Measurements from ENCODE around the gene PARD3. TPM values are rescaled to one million over a fixed set of nuclear protein-coding genes. Genes with fewer than 3 reads are reported as not detected.

The PARD3 gene
- total RNA-seq, 4 donors from 2014 or later = 150 to 172 (median 165) TPM

DNA sequence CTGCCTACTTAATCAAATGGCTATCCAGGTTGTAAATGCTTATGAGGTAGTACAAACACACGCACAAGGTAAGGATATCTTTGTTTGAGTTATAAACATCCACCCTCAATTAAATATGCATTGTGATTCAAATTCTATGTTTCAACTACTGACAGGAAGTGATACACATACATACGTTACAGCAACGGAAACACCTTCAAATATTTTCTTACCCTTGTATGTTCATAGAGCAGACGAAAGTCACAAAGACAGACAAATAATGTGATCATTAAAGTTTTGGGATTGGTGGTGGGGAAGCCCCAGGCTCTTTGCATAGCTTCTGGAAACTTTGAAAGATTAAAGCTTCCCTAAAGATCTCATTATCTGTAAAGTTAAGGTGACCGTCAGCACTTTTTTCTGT, 521.0 kb downstream of the PARD3 start:
- H3K4me3 ChIP-seq (ENCODE audit: low read depth, poor library complexity, severe bottlenecking) = no peak overlapping the region
- WGBS, 2 donors = 89% methylated on average over 5 of the region's 5 CpGs
- no peak for DNase-seq (ENCODE audit: low spot score in 2 of 2)
- TF ChIP-seq POLR2A (IDR thresholded peaks at IDR 0.05) = no peak
- TF ChIP-seq, protein P1, sequence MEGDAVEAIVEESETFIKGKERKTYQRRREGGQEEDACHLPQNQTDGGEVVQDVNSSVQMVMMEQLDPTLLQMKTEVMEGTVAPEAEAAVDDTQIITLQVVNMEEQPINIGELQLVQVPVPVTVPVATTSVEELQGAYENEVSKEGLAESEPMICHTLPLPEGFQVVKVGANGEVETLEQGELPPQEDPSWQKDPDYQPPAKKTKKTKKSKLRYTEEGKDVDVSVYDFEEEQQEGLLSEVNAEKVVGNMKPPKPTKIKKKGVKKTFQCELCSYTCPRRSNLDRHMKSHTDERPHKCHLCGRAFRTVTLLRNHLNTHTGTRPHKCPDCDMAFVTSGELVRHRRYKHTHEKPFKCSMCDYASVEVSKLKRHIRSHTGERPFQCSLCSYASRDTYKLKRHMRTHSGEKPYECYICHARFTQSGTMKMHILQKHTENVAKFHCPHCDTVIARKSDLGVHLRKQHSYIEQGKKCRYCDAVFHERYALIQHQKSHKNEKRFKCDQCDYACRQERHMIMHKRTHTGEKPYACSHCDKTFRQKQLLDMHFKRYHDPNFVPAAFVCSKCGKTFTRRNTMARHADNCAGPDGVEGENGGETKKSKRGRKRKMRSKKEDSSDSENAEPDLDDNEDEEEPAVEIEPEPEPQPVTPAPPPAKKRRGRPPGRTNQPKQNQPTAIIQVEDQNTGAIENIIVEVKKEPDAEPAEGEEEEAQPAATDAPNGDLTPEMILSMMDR (IDR thresholded peaks at IDR 0.05) = no peak
- intact Hi-C loops (cut with DNase I; ENCODE audit: low total_unique reads) = no loop called here

GRCh38 chr10:34292675-34293074, 522.4 kb downstream of the PARD3 start:
- TF ChIP-seq, protein P1 (IDR thresholded peaks at IDR 0.05) = no peak
- TF ChIP-seq POLR2A (IDR thresholded peaks at IDR 0.05) = no peak
- 93 to 98% methylated on average over 2 of the region's 2 CpGs for WGBS, 2 donors
- H3K4me3 ChIP-seq (ENCODE audit: low read depth, poor library complexity, severe bottlenecking) = no peak overlapping the region
- no peak for DNase-seq (ENCODE audit: low spot score in 2 of 2)
- intact Hi-C loops (cut with DNase I; ENCODE audit: low total_unique reads) = no loop called here

GRCh38 chr10:34292194-34292565, 522.9 kb downstream of the PARD3 start:
- 86 to 92% methylated on average over 4 of the region's 4 CpGs for WGBS, 2 donors
- no peak overlapping the region for H3K4me3 ChIP-seq (ENCODE audit: low read depth, poor library complexity, severe bottlenecking)
- DNase-seq (ENCODE audit: low spot score in 2 of 2) = no peak
- TF ChIP-seq, protein P1 (IDR thresholded peaks at IDR 0.05) = no peak
- no peak for TF ChIP-seq POLR2A (IDR thresholded peaks at IDR 0.05)
- intact Hi-C loops (cut with DNase I; ENCODE audit: low total_unique reads) = no loop called here

- DNase-seq (ENCODE audit: low spot score in 2 of 2) = no peak
- no peak overlapping the region for H3K4me3 ChIP-seq (ENCODE audit: low read depth, poor library complexity, severe bottlenecking)
- intact Hi-C loops (cut with DNase I; ENCODE audit: low total_unique reads) = no loop called here
- TF ChIP-seq, protein P1 (IDR thresholded peaks at IDR 0.05) = no peak
- no peak for TF ChIP-seq POLR2A (IDR thresholded peaks at IDR 0.05)
- WGBS, 2 donors = 88 to 91% methylated on average over 6 of the region's 6 CpGs
Observed at GRCh38 chr10:34291466-34292193, 523.5 kb downstream of the PARD3 start.

DNA sequence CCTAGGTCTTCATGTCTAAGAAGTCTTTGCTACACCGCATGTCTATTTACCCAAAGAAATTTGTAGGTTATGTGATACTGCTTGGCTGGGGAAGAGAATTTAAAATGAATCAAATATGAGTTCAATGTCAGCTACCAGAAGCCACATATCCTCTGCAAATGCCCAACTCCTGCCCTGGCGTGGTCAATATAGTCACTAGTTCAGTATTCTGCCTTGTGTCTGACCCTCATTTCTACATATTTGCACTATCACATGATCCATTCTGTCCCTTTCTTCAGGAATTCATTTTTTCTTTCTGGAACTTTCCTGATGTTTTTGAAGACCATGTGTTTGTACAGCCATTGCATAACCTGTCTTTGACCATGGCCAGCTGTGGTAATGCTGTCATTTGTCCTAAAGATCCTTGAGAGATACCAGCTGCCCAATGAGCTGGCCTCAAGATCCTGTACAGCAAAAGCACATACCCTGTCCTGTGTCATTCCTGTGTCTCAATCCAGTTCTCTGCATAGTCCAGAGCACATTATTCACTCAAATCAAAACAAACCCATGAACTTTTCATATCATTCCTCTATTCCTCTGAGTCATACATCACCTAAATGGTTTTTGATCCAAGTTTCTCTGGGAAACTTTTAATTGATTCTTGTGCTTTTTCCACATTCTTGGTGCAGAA, 524.5 kb downstream of the PARD3 start:
- WGBS, 2 donors = 94 to 95% methylated on average over 2 of the region's 2 CpGs
- peak in 1 of 2 donors; percentile 36 for DNase-seq (ENCODE audit: low spot score in 2 of 2)
- H3K4me3 ChIP-seq (ENCODE audit: low read depth, poor library complexity, severe bottlenecking) = no peak overlapping the region
- intact Hi-C loops (cut with DNase I; ENCODE audit: low total_unique reads) = no loop called here
- TF ChIP-seq, protein P1 (IDR thresholded peaks at IDR 0.05) = no peak
- no peak for TF ChIP-seq POLR2A (IDR thresholded peaks at IDR 0.05)
